AG09309 (cell line): ENCODE data around the gene ZSCAN30.
A peak's percentile ranks its signal among the peaks of the same experiment; 100 is the strongest.

ENCODE experiments used
- DNase-seq: peaks from one replicate; pipeline ENCODE4 v3.0.0-alpha.2; 2010; ENCODE audit warnings: low read depth
- H3K4me3 ChIP-seq: 2 replicates; pipeline ENCODE4 v1.5.1; 2011; ENCODE audit warnings: mild to moderate bottlenecking, low read depth, low read length, moderate library complexity; ENCODE audit not compliant: control insufficient read depth
- CTCF ChIP-seq: IDR thresholded peaks from 2 replicates; pipeline ENCODE4 v1.5.1; 2011; ENCODE audit warnings: mild to moderate bottlenecking, low read depth, low read length, inconsistent platforms; ENCODE audit not compliant: insufficient read depth, control insufficient read depth; ENCODE audit errors: missing control alignments

Gene ZSCAN30

GRCh38 chr18:35241448-35241804, 48.6 kb downstream of the ZSCAN30 start:
- TF ChIP-seq CTCF: no peak
- peak overlapping the region; percentile 79 for H3K4me3 ChIP-seq
- no peak for DNase-seq

GRCh38 chr18:35240664-35241447, 49.2 kb downstream of the ZSCAN30 start, which contains the start of gene ZNF397:
ZNF397 (plus strand) TSS chr18:35241034; CDS start chr18:35242471, 1,437 bp downstream.
- H3K4me3 ChIP-seq: peak within 1 kb of the TSS; percentile 79
- DNase-seq: peak; percentile 80
- TF ChIP-seq CTCF: no peak

- no peak for DNase-seq
- H3K4me3 ChIP-seq: no peak overlapping the region
- TF ChIP-seq CTCF: no peak
Measured at GRCh38 chr18:35239314-35239713, 50.7 kb downstream of the ZSCAN30 start.

GRCh38 chr18:35236571-35237363, 53.3 kb downstream of the ZSCAN30 start:
- H3K4me3 ChIP-seq: no peak overlapping the region
- DNase-seq: no peak
- no peak for TF ChIP-seq CTCF

GRCh38 chr18:35231052-35231451, 59.0 kb downstream of the ZSCAN30 start:
- no peak overlapping the region for H3K4me3 ChIP-seq
- peak; percentile 94 for TF ChIP-seq CTCF
- DNase-seq: peak; percentile 8

GRCh38 chr18:35227254-35227653, 62.8 kb downstream of the ZSCAN30 start:
- DNase-seq: no peak
- no peak for TF ChIP-seq CTCF
- no peak overlapping the region for H3K4me3 ChIP-seq
